ENCODE data around the gene GLI1. TPM values are rescaled to one million over a fixed set of nuclear protein-coding genes. Genes with fewer than 3 reads are reported as not detected.
A peak's percentile ranks its signal among the peaks of the same experiment; 100 is the strongest.

GLI1 gene
- polyA plus RNA-seq, 1 donor (not counting 4 experiments of a cell fraction or from before 2014, with no cell fraction given), result 1.0 TPM

DNA sequence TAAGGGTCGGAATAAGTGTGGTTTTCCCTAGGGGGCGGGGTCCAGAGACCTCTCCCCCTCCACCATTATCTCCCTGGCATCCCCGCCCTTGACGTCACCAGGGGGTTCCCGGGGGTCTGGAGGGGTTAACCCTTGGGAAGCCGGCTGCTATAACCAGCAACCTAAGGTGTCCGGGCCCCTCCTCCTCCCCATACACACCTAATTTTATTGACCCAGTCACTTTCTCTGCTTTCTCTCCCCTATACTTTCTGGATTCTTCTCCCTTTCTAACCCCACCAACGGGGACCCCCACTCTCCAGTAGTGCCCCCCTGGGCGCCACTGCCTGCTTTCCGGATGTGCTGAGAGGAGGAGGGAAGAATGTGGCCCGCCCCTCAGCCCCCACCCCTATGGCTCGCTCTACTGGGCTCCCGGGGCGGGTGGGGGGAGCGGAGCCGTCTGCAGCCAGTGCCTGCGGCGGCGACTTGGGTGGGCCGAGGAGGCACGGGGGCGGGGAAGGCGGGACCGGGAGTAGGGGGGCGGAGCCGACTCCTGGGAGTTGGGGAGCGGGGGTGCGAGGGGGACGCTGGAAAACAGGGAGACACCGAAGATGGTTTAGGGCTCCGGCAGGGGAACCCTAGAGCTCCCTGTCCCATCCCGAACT lies 1.8 kb downstream of the GLI1 start:
- H3K27ac ChIP-seq (ENCODE audit: control insufficient read depth, insufficient read depth, low read length), result peak overlapping the region; percentile 36
- no peaks in the 10 kb centered on the region for H3K79me2 ChIP-seq (ENCODE audit: control insufficient read depth, insufficient read depth, low read length)
- H3K4me3 ChIP-seq (ENCODE audit: control insufficient read depth in 2 of 3, extremely low read depth in 1 of 3, insufficient read depth in 2 of 3, low read depth in 1 of 3, low read length in 3 of 3), result peak overlapping the region; percentile 61 to 96 (median 86)
- peak overlapping the region; percentile 81 for H2AFZ ChIP-seq (ENCODE audit: control insufficient read depth, low read length)
- no peaks in the 10 kb centered on the region for H3K9me1 ChIP-seq (ENCODE audit: control insufficient read depth, extremely low read depth, insufficient read depth, low read length)
- H3K36me3 ChIP-seq (ENCODE audit: control insufficient read depth in 2 of 2, extremely low read depth in 1 of 2, insufficient read depth in 2 of 2, low read length in 2 of 2), result no peaks in the 10 kb centered on the region
- H3K4me2 ChIP-seq (ENCODE audit: control insufficient read depth, extremely low read depth, insufficient read depth, low read depth, low read length), result peak overlapping the region; percentile 97
- dilution Hi-C loops (cut with MboI; ENCODE audit: extremely low pct_ligation_motif_present, low sequenced_read_pairs), result no loop called here
- TF ChIP-seq EZH2 (IDR thresholded peaks at IDR 0.05; ENCODE audit: low read length) (no peak), CTCF (optimal IDR thresholded peaks at IDR 0.05 in 1 of 3, IDR thresholded peaks at IDR 0.05 in 1 of 3, conservative IDR thresholded peaks at IDR 0.05 in 1 of 3; ENCODE audit: extremely low read depth in 1 of 3, insufficient read depth in 2 of 3, low read length in 3 of 3) (no peak)
- peaks cover 22% of the 10 kb centered on the region for H3K27me3 ChIP-seq (ENCODE audit: control insufficient read depth, extremely low read depth, insufficient read depth, low read length)
- H3K9ac ChIP-seq (ENCODE audit: control insufficient read depth, extremely low read depth, insufficient read depth, low read length), result peak overlapping the region; percentile 76
- H3K9me3 ChIP-seq (ENCODE audit: control insufficient read depth, low read depth, low read length), result no peaks in the 10 kb centered on the region
- peak; percentile 33 for DNase-seq (ENCODE audit: low read depth, low spot score)
- peaks cover 35% of the 10 kb centered on the region for H3K4me1 ChIP-seq (ENCODE audit: control insufficient read depth, extremely low read depth, insufficient read depth, low read length)
- H4K20me1 ChIP-seq (ENCODE audit: control insufficient read depth, extremely low read depth, insufficient read depth, low read length), result no peaks in the 10 kb centered on the region
- FAIRE-seq, result no peak

DNA sequence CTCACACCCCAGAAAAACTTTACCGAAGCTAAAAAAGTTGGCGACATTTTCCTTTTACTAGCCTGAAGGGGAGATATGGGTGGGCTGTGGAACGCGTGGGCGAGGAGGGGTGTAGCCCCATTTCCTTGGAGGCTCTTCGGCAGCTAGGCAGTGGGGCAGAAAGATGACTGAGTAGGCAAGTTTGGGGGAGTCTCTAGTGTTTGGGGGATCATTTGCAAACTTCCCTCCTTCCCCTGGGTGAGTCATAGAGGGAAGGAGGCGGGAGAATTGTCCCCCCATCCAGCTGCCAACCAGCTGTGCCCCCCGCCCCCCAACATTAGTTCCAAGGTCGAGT lies 2.3 kb downstream of the GLI1 start:
- peaks cover 33% of the 10 kb centered on the region for H3K4me1 ChIP-seq (ENCODE audit: control insufficient read depth, extremely low read depth, insufficient read depth, low read length)
- no peaks in the 10 kb centered on the region for H3K9me3 ChIP-seq (ENCODE audit: control insufficient read depth, low read depth, low read length)
- H3K36me3 ChIP-seq (ENCODE audit: control insufficient read depth in 2 of 2, extremely low read depth in 1 of 2, insufficient read depth in 2 of 2, low read length in 2 of 2), result no peaks in the 10 kb centered on the region
- dilution Hi-C loops (cut with MboI; ENCODE audit: extremely low pct_ligation_motif_present, low sequenced_read_pairs), result no loop called here
- no peak for DNase-seq (ENCODE audit: low read depth, low spot score)
- TF ChIP-seq CTCF (optimal IDR thresholded peaks at IDR 0.05 in 1 of 3, IDR thresholded peaks at IDR 0.05 in 1 of 3, conservative IDR thresholded peaks at IDR 0.05 in 1 of 3; ENCODE audit: extremely low read depth in 1 of 3, insufficient read depth in 2 of 3, low read length in 3 of 3) (no peak), EZH2 (IDR thresholded peaks at IDR 0.05; ENCODE audit: low read length) (no peak)
- H2AFZ ChIP-seq (ENCODE audit: control insufficient read depth, low read length), result peak overlapping the region; percentile 81
- peak overlapping the region; percentile 76 for H3K9ac ChIP-seq (ENCODE audit: control insufficient read depth, extremely low read depth, insufficient read depth, low read length)
- peaks cover 24% of the 10 kb centered on the region for H3K27me3 ChIP-seq (ENCODE audit: control insufficient read depth, extremely low read depth, insufficient read depth, low read length)
- H3K79me2 ChIP-seq (ENCODE audit: control insufficient read depth, insufficient read depth, low read length), result no peaks in the 10 kb centered on the region
- peak overlapping the region; percentile 97 for H3K4me2 ChIP-seq (ENCODE audit: control insufficient read depth, extremely low read depth, insufficient read depth, low read depth, low read length)
- H3K27ac ChIP-seq (ENCODE audit: control insufficient read depth, insufficient read depth, low read length), result peak overlapping the region; percentile 36
- H3K4me3 ChIP-seq (ENCODE audit: control insufficient read depth in 2 of 3, extremely low read depth in 1 of 3, insufficient read depth in 2 of 3, low read depth in 1 of 3, low read length in 3 of 3), result peak overlapping the region; percentile 61 to 96 (median 86)
- FAIRE-seq, result no peak
- no peaks in the 10 kb centered on the region for H4K20me1 ChIP-seq (ENCODE audit: control insufficient read depth, extremely low read depth, insufficient read depth, low read length)
- no peaks in the 10 kb centered on the region for H3K9me1 ChIP-seq (ENCODE audit: control insufficient read depth, extremely low read depth, insufficient read depth, low read length)
